GM12872 (cell line): ENCODE data around the gene ZCCHC8.

Experiments
- TF ChIP-seq, protein P1 (sequence below): IDR thresholded peaks from 3 replicates; pipeline ENCODE4 v1.5.1; 2011; ENCODE audit warnings: low read depth, mild to moderate bottlenecking, low read length, moderate library complexity; ENCODE audit not compliant: insufficient read depth

ZCCHC8 gene

DNA sequence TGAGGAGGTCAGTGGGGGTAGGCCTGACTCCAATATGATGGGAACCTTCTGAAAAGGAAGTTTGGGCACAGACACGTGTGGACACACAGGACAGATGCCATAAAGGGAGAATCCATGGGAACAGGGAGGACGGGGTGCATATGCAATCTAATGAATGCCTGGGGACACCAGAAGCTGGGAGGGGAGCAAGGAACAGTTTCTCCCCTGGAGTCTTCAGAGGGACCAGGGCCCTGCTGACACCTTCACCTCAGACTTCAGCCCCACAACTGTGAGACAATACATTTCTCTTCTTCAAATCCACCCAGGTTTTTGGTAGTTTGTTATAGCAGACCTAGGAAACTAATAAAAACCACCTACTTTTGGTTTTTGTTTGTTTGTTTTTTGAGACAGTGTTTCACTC lies 43.1 kb downstream of the ZCCHC8 start:
- TF ChIP-seq, protein P1, sequence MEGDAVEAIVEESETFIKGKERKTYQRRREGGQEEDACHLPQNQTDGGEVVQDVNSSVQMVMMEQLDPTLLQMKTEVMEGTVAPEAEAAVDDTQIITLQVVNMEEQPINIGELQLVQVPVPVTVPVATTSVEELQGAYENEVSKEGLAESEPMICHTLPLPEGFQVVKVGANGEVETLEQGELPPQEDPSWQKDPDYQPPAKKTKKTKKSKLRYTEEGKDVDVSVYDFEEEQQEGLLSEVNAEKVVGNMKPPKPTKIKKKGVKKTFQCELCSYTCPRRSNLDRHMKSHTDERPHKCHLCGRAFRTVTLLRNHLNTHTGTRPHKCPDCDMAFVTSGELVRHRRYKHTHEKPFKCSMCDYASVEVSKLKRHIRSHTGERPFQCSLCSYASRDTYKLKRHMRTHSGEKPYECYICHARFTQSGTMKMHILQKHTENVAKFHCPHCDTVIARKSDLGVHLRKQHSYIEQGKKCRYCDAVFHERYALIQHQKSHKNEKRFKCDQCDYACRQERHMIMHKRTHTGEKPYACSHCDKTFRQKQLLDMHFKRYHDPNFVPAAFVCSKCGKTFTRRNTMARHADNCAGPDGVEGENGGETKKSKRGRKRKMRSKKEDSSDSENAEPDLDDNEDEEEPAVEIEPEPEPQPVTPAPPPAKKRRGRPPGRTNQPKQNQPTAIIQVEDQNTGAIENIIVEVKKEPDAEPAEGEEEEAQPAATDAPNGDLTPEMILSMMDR = no peak

DNA sequence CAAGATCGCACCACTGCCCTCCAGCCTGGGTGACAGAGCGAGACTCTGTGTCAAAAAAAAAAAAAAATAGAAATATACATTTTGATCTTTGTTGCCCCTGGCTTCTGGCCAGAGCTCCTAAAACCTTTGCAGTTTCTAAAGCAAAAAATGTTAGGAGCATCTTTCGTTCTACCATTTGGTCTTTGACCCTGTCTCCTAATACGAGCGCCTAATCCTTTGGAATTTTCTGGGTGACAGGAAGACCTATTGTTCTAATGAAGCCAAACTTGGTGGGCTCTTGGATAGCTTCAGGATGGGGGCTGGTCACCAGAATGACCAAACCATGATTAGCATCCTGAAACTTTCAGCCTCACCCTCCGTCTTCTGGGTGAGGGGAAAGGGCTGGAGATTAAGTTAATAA lies 46.0 kb downstream of the ZCCHC8 start:
- TF ChIP-seq, protein P1 = no peak

DNA sequence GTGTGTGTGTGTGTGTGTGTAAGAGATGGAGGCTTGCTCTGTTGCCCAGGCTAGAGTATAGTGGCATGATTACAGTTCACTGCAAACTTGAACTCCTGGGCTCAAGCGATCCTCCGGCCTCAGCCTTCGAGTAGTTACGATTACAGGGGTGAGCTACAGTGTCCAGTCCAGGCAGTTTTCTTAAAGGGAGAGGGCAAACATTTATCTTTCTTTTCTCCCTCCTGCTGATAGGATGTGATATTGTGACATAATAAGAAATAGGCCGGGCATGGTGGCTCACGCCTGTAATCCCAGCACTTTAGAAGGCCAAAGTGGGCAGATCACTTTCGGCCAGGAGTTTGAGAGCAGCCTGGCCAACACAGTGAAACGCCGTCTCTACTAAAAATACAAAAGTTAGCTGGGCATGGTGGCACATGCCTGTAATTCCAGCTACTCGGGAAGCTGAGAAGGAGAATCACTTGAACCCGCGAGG lies 46.4 kb downstream of the ZCCHC8 start:
- TF ChIP-seq, protein P1 = no peak

DNA sequence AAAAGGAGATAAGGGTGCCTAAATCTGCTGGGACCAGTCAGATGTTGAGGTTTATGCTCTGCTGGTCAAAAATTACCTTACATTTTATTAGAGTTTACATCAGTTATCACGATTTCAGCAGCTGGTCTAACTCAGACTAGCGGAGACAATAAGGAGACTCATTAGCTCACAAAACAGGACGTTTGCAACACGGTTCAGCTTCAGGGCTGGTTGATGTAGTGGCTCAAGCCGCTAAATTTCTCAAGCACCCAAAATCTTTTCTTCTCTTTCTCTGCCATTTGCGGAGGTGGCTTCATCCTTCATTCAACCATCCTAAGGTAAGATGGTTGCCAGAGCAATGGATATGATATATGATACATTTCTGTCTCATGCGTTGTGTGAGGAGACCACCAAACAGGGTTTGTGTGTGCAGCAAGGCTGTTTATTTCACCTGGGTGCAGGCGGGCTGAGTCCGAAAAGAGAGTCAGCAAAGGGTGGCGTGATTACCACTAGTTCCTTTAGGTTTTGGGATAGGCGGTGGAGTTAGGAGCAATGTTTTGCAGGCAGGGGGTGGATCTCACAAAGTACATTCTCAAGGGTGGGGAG lies 47.9 kb downstream of the ZCCHC8 start:
- TF ChIP-seq, protein P1 = no peak

GRCh38 chr12:122449317-122449716 lies 51.4 kb downstream of the ZCCHC8 start:
- TF ChIP-seq, protein P1 = no peak

DNA sequence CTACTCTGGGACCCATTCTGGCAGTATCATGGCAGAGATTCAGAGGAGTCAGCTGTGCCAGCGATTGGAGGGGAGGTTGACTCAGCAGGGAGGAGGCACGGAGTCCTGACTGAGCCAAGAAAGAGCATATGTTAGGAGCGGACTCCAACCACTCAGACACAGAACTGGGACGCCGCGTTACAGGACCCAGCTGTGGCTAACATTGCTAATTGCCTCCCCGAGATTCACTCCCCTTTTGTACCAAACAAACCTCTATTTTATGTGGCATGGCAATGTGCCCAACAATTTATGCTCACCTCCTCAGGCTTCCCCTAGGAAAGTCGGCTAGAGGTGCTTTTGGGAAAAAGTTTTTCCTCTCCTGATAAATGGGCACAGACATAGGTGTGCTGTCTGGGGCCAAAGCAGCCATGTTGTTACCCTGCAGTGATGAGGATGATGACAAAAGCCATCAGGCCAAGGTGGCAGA lies 63.0 kb downstream of the ZCCHC8 start:
- TF ChIP-seq, protein P1 = no peak

DNA sequence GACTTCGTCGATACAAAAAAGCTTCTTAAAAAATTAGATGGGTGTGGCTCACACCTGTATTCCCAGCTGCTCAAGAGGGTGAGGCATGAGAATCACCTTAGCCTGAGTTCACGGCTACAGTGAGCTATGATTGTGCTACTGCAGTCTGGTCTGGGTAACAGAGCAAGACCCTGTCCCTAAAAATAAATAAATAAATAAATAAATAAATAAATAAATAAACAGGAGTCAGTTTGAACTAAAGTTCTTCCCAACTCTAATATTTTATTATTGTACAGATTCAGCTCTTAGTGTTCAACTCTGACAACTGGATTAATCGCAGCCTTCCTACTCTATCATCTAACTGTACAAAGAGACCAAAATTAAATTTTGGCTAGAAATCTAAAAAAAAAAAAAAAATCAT lies 65.5 kb downstream of the ZCCHC8 start:
- TF ChIP-seq, protein P1 = no peak
